ENCODE results near the gene TERF2IP. TPM values are rescaled to one million over a fixed set of nuclear protein-coding genes. Genes with fewer than 3 reads are reported as not detected.

TERF2IP gene
- polyA plus RNA-seq (2012; ENCODE audit: missing spikeins) = 59.8 TPM

GRCh38 chr16:75647492-75648264 is at the start of gene TERF2IP, which contains the start of gene KARS1:
Gene TERF2IP (plus strand): TSS chr16:75647773. CDS start chr16:75647883, 110 bp downstream.
Gene KARS1 (minus strand): TSS chr16:75647665. CDS start chr16:75647639, 26 bp downstream.
- TF ChIP-seq POLR2AphosphoS5 (IDR thresholded peaks at IDR 0.05; ENCODE audit: low read depth, low read length) = peak; percentile 97
- peak; percentile 98 for TF ChIP-seq POLR2A (IDR thresholded peaks at IDR 0.05; ENCODE audit: low read depth, low read length)
- peak; percentile 97 for TF ChIP-seq TAF1 (IDR thresholded peaks at IDR 0.05; ENCODE audit: borderline replicate concordance, low read depth, low read length)
- peak; percentile 99 for FAIRE-seq
- peak; percentile 79 for DNase-seq (ENCODE audit: insufficient read length)

- TF ChIP-seq TAF1 (IDR thresholded peaks at IDR 0.05; ENCODE audit: borderline replicate concordance, low read depth, low read length) (no peak), POLR2A (IDR thresholded peaks at IDR 0.05; ENCODE audit: low read depth, low read length) (no peak), POLR2AphosphoS5 (IDR thresholded peaks at IDR 0.05; ENCODE audit: low read depth, low read length) (no peak)
- FAIRE-seq (no peak), DNase-seq (ENCODE audit: insufficient read length) (no peak)
These were observed 47.9 kb upstream of the TERF2IP start for GRCh38 chr16:75599452-75600277.

- DNase-seq (ENCODE audit: insufficient read length) (no peak), FAIRE-seq (no peak)
These were observed 44.3 kb upstream of the TERF2IP start for GRCh38 chr16:75603241-75603640.

GRCh38 chr16:75606507-75606906 is 41.1 kb upstream of the TERF2IP start:
- no peak for DNase-seq (ENCODE audit: insufficient read length)
- FAIRE-seq = no peak
- no peak for TF ChIP-seq POLR2AphosphoS5 (IDR thresholded peaks at IDR 0.05; ENCODE audit: low read depth, low read length)
- TF ChIP-seq POLR2A (IDR thresholded peaks at IDR 0.05; ENCODE audit: low read depth, low read length) = no peak
- no peak for TF ChIP-seq TAF1 (IDR thresholded peaks at IDR 0.05; ENCODE audit: borderline replicate concordance, low read depth, low read length)

More at GRCh38 chr16:75603241-75603640, 44.3 kb upstream of the TERF2IP start:
- no peak for TF ChIP-seq POLR2A (IDR thresholded peaks at IDR 0.05; ENCODE audit: low read depth, low read length)
- TF ChIP-seq TAF1 (IDR thresholded peaks at IDR 0.05; ENCODE audit: borderline replicate concordance, low read depth, low read length) = no peak
- no peak for TF ChIP-seq POLR2AphosphoS5 (IDR thresholded peaks at IDR 0.05; ENCODE audit: low read depth, low read length)

GRCh38 chr16:75614066-75614897 is 33.3 kb upstream of the TERF2IP start:
- FAIRE-seq (no peak), DNase-seq (ENCODE audit: insufficient read length) (no peak)
- no peak for TF ChIP-seq POLR2AphosphoS5 (IDR thresholded peaks at IDR 0.05; ENCODE audit: low read depth, low read length)
- no peak for TF ChIP-seq POLR2A (IDR thresholded peaks at IDR 0.05; ENCODE audit: low read depth, low read length)
- no peak for TF ChIP-seq TAF1 (IDR thresholded peaks at IDR 0.05; ENCODE audit: borderline replicate concordance, low read depth, low read length)

GRCh38 chr16:75615619-75616018 is 32.0 kb upstream of the TERF2IP start:
- DNase-seq (ENCODE audit: insufficient read length) (no peak), FAIRE-seq (no peak)
- TF ChIP-seq POLR2AphosphoS5 (IDR thresholded peaks at IDR 0.05; ENCODE audit: low read depth, low read length) (no peak), TAF1 (IDR thresholded peaks at IDR 0.05; ENCODE audit: borderline replicate concordance, low read depth, low read length) (no peak), POLR2A (IDR thresholded peaks at IDR 0.05; ENCODE audit: low read depth, low read length) (no peak)

- no peak for DNase-seq (ENCODE audit: insufficient read length)
- no peak for FAIRE-seq
- TF ChIP-seq POLR2A (IDR thresholded peaks at IDR 0.05; ENCODE audit: low read depth, low read length) (no peak), POLR2AphosphoS5 (IDR thresholded peaks at IDR 0.05; ENCODE audit: low read depth, low read length) (no peak), TAF1 (IDR thresholded peaks at IDR 0.05; ENCODE audit: borderline replicate concordance, low read depth, low read length) (no peak)
These were observed 31.0 kb upstream of the TERF2IP start for GRCh38 chr16:75616521-75617010.

- DNase-seq (ENCODE audit: insufficient read length) = no peak
- FAIRE-seq = no peak
- TF ChIP-seq POLR2A (IDR thresholded peaks at IDR 0.05; ENCODE audit: low read depth, low read length) (no peak), TAF1 (IDR thresholded peaks at IDR 0.05; ENCODE audit: borderline replicate concordance, low read depth, low read length) (no peak), POLR2AphosphoS5 (IDR thresholded peaks at IDR 0.05; ENCODE audit: low read depth, low read length) (no peak)
These were observed 30.5 kb upstream of the TERF2IP start for GRCh38 chr16:75617121-75617520.

GRCh38 chr16:75618780-75619179 is 28.8 kb upstream of the TERF2IP start:
- TF ChIP-seq TAF1 (IDR thresholded peaks at IDR 0.05; ENCODE audit: borderline replicate concordance, low read depth, low read length) = no peak
- no peak for TF ChIP-seq POLR2AphosphoS5 (IDR thresholded peaks at IDR 0.05; ENCODE audit: low read depth, low read length)
- TF ChIP-seq POLR2A (IDR thresholded peaks at IDR 0.05; ENCODE audit: low read depth, low read length) = no peak
- DNase-seq (ENCODE audit: insufficient read length) (no peak), FAIRE-seq (no peak)

GRCh38 chr16:75620326-75621169 is 27.0 kb upstream of the TERF2IP start:
- TF ChIP-seq POLR2AphosphoS5 (IDR thresholded peaks at IDR 0.05; ENCODE audit: low read depth, low read length) (no peak; the same call in 1 of the 2 replicates), TAF1 (IDR thresholded peaks at IDR 0.05; ENCODE audit: borderline replicate concordance, low read depth, low read length) (no peak), POLR2A (IDR thresholded peaks at IDR 0.05; ENCODE audit: low read depth, low read length) (no peak)
- DNase-seq (ENCODE audit: insufficient read length) (no peak), FAIRE-seq (no peak)

Measured in GM12892 (cell line).